K562 (cell line): ENCODE results near the gene RBPJ. TPM values are rescaled to one million over a fixed set of nuclear protein-coding genes. Genes with fewer than 3 reads are reported as not detected.

Source experiments
- ATAC-seq: fragments of 200-7000 bp; cut with Tn5 transposase; 3 replicates; pipeline ENCODE4 v1.9.1; 2020; ENCODE audit warnings: moderate library complexity
- BruUV-seq: library from RNA; stranded (reverse); fragments of 400-500 nt; replicated peaks from 2 replicates; lab custom pipeline; 2021; lab: Mats Ljungman, UMichigan
- CTCF ChIA-PET: fragments of 300-600 bp; formaldehyde crosslinking; extraction: SDS; loops from one replicate; lab custom pipeline; 2021; ENCODE audit warnings: low intra/inter-chr PET ratio; lab: Yijun Ruan, JAX
- POLR2A ChIA-PET: fragments of 300-600, 350-650 bp; sonication (Branson Sonifier 250); formaldehyde crosslinking; extraction: SDS; loops from one replicate; lab custom pipeline; 2021; ENCODE audit warnings: antibody characterized with exemption, inconsistent platforms; lab: Yijun Ruan, JAX
- DNase-seq, 4 experiments: peaks; one replicate each; pipeline versions ENCODE4 v3.0.0 to v3.0.0-alpha.2; 2011 to 2018; ENCODE audit warnings: low spot score in 3 of 4, mixed read lengths in 3 of 4; ENCODE audit errors: extremely low read depth in 1 of 4
- FAIRE-seq: peaks from 2 replicates; lab custom pipeline; 2011; peaks lifted over from hg19 to GRCh38; lab: Jason Lieb, UNC
- H2AFZ ChIP-seq: 2 replicates; pipeline ENCODE4 v1.6.0; 2011; ENCODE audit warnings: low read depth, low read length, control low read depth, inconsistent platforms
- H3K27ac ChIP-seq: fragments of 200-600 bp; 3 replicates; pipeline ENCODE4 v1.8.0; 2011; ENCODE audit warnings: low read depth, mild to moderate bottlenecking, control low read depth, inconsistent platforms, low read length, moderate library complexity, mixed read lengths; ENCODE audit errors: extremely low read depth
- H3K27me3 ChIP-seq, 2 experiments: fragments of 300-600 bp in 1 of 2; 2 replicates in 1 of 2; 3 replicates in 1 of 2; pipeline versions ENCODE4 v1.6.0 to v1.8.0; 2011; ENCODE audit warnings: inconsistent platforms in 2 of 2, low read length in 2 of 2, mild to moderate bottlenecking in 1 of 2, mixed read lengths in 1 of 2, moderate library complexity in 1 of 2; ENCODE audit not compliant: control insufficient read depth in 2 of 2, insufficient read depth in 2 of 2
- H3K36me3 ChIP-seq: fragments of 300-600 bp; 3 replicates; pipeline ENCODE4 v1.8.0; 2011; ENCODE audit warnings: mild to moderate bottlenecking, low read length, inconsistent platforms; ENCODE audit not compliant: control insufficient read depth, insufficient read depth
- H3K4me1 ChIP-seq, 2 experiments: fragments of 200-600 bp in 1 of 2; replicated peaks in 1 of 2; 2 replicates in 1 of 2; 3 replicates in 1 of 2; pipeline versions ENCODE4 v1.5.1 to v1.8.0; 2011; ENCODE audit warnings: inconsistent platforms in 2 of 2, low read length in 2 of 2, mild to moderate bottlenecking in 1 of 2, mixed read lengths in 1 of 2, moderate library complexity in 1 of 2; ENCODE audit not compliant: control insufficient read depth in 2 of 2, insufficient read depth in 2 of 2
- H3K4me2 ChIP-seq: 2 replicates; pipeline ENCODE4 v1.6.1; 2011; ENCODE audit warnings: low read length, control low read depth, inconsistent platforms, mixed read lengths; ENCODE audit not compliant: insufficient read depth
- H3K4me3 ChIP-seq: fragments of 200-600 bp; sonication (generic), shearing (Covaris generic); 2 replicates; pipeline ENCODE4 v1.5.1; 2016; ENCODE audit warnings: control low read depth, inconsistent platforms
- H3K79me2 ChIP-seq: fragments of 200-600 bp; 3 replicates; pipeline ENCODE4 v1.8.0; 2011; ENCODE audit warnings: low read length, inconsistent platforms; ENCODE audit not compliant: control insufficient read depth, insufficient read depth
- H3K9ac ChIP-seq, 2 experiments: 2 replicates each; pipeline versions ENCODE4 v1.6.0 to v1.6.1; 2011; ENCODE audit warnings: low read depth in 2 of 2, low read length in 2 of 2, control low read depth in 1 of 2, inconsistent platforms in 1 of 2, mild to moderate bottlenecking in 1 of 2, mixed read lengths in 1 of 2; ENCODE audit not compliant: insufficient read depth in 1 of 2
- H3K9me1 ChIP-seq: one replicate; pipeline ENCODE4 v1.6.0; 2011; ENCODE audit warnings: inconsistent platforms, mild to moderate bottlenecking, low read length, moderate library complexity; ENCODE audit not compliant: control insufficient read depth, insufficient read depth
- H3K9me3 ChIP-seq: replicated peaks from 2 replicates; pipeline ENCODE4 v1.5.1; 2011; ENCODE audit warnings: low read depth, low read length, inconsistent platforms; ENCODE audit not compliant: control insufficient read depth, insufficient read depth
- H4K20me1 ChIP-seq: replicated peaks from 2 replicates; pipeline ENCODE4 v1.6.1; 2011; ENCODE audit warnings: low read length, inconsistent platforms, mixed read lengths; ENCODE audit not compliant: control insufficient read depth, insufficient read depth
- E2F3 ChIP-seq: fragments of 250-450 bp; sonication (Bioruptor Pico); IDR thresholded peaks from 2 replicates; pipeline ENCODE4 v1.4.0; 2020; ENCODE audit warnings: mild to moderate bottlenecking
- E2F4 ChIP-seq: sonication (generic); formaldehyde crosslinking; IDR thresholded peaks from 2 replicates; pipeline ENCODE4 v1.8.0; 2022; ENCODE audit warnings: mild to moderate bottlenecking, low read depth, missing genetic modification reagents
- FOXA1 ChIP-seq: fragments of 450-650 bp; IDR thresholded peaks from 2 replicates; pipeline ENCODE4 v1.6.1; 2016; ENCODE audit warnings: mild to moderate bottlenecking, borderline replicate concordance
- FOXJ2 ChIP-seq: fragments of 200-800 bp; sonication (Bioruptor generic); IDR thresholded peaks from 2 replicates; pipeline ENCODE4 v1.6.1; 2016; ENCODE audit warnings: missing genetic modification characterization, missing compliant biosample characterization
- FOXP4 ChIP-seq: sonication (generic); formaldehyde crosslinking; IDR thresholded peaks from 2 replicates; pipeline ENCODE4 v1.8.0; 2022; ENCODE audit warnings: mild to moderate bottlenecking, missing genetic modification reagents, borderline replicate concordance
- PCBP2 ChIP-seq: fragments of 200-400 bp; formaldehyde crosslinking; IDR thresholded peaks from 2 replicates; pipeline ENCODE4 v1.6.1; 2018; ENCODE audit warnings: low read length, low read depth, mild to moderate bottlenecking, moderate library complexity; ENCODE audit not compliant: poor library complexity, severe bottlenecking
- PRDM10 ChIP-seq: fragments of 450-650 bp; IDR thresholded peaks from 2 replicates; pipeline ENCODE4 v1.6.1; 2018; ENCODE audit not compliant: partially characterized antibody
- RAD51 ChIP-seq: fragments of 450-650 bp; IDR thresholded peaks from 2 replicates; pipeline ENCODE4 v1.7.1; 2016; ENCODE audit warnings: low read depth, mild to moderate bottlenecking, borderline replicate concordance
- SETDB1 ChIP-seq: IDR thresholded peaks from one replicate; pipeline ENCODE4 v1.6.1; 2012; ENCODE audit warnings: low read length, control low read depth, inconsistent platforms
- TAL1 ChIP-seq: fragments of 450-650 bp; IDR thresholded peaks from 2 replicates; pipeline ENCODE4 v1.6.1; 2016; ENCODE audit warnings: mild to moderate bottlenecking
- TBL1XR1 ChIP-seq, 2 experiments: IDR thresholded peaks; 2 replicates each; pipeline ENCODE4 v1.6.1; 2012; ENCODE audit warnings: improper control_type of control experiment in 2 of 2, low read length in 2 of 2, mild to moderate bottlenecking in 1 of 2
- ZKSCAN3 ChIP-seq: fragments of 250-450 bp; sonication (Bioruptor Pico); IDR thresholded peaks from 2 replicates; pipeline ENCODE4 v1.4.0; 2020
- ZNF143 ChIP-seq: sonication (generic); formaldehyde crosslinking; IDR thresholded peaks from 2 replicates; pipeline ENCODE4 v1.9.0; 2022; ENCODE audit warnings: mild to moderate bottlenecking, missing genetic modification reagents
- ZNF830 ChIP-seq: fragments of 250-450 bp; sonication (Bioruptor Pico); IDR thresholded peaks from 2 replicates; pipeline ENCODE4 v1.5.0; 2021; ENCODE audit warnings: mild to moderate bottlenecking
- WGBS: fragments of 100-300 bp; shearing (Covaris generic); methylation state at CpG from one replicate; pipeline ENCODE4 v1.1.6; 2016; ENCODE audit warnings: low coverage, mixed read lengths; ENCODE audit not compliant: insufficient coverage; ENCODE audit errors: missing lambda C conversion rate; 5-methylcytosine and 5-hydroxymethylcytosine counted together
- in situ Hi-C: fragments of 300-500 bp; cut with MboI; formaldehyde crosslinking; loops from 4 replicates; pipeline ENCODE4 v1.15.0; 2018; ENCODE audit warnings: inconsistent platforms, mixed read lengths
- intact Hi-C: fragments of 100-400 bp; cut with micrococcal nuclease; formaldehyde crosslinking; loops from 2 replicates; pipeline ENCODE4 v1.14.2; 2022
- polyA plus RNA-seq, 8 experiments: library from polyadenylated mRNA; depleted of rRNA in 4 of 8; stranded (reverse) in 5 of 8; unstranded in 3 of 8; fragments of >200 nt; fragmentation: Nextera tagmentation in 2 of 8; fragmentation: Illumina TruSeq in 1 of 8; extraction: Ambion mirVana in 2 of 8; extraction: Trizol in 1 of 8; gene quantifications; 2 replicates each; pipeline versions ENCODE4 v1.2.1 to v1.2.3, GENCODE V29; 2011 to 2014; ENCODE audit warnings: inconsistent platforms in 1 of 8, missing spikeins in 1 of 8
- total RNA-seq, 7 experiments: library from RNA; depleted of rRNA in 6 of 7; stranded (reverse); fragments of >200 nt in 6 of 7; fragmentation: Illumina TruSeq in 2 of 7; extraction: Trizol in 2 of 7; gene quantifications; 2 replicates each; pipeline versions ENCODE4 v1.2.1 to v1.2.3, GENCODE V29; 2011 to 2021; ENCODE audit warnings: low replicate concordance in 1 of 7

The RBPJ gene
- total and polyA plus RNA-seq, 9 of the 15 experiments (the other 6 are each of a cell fraction or from before 2014, with no cell fraction given): 17.2 to 49.4 (median 33.8) TPM

- H2AFZ ChIP-seq: no peak overlapping the region
- in situ Hi-C loops: loop anchor here (25.0 kb wide), 1 partner anchor 350 kb away; no protein-coding TSS in a partner anchor
- intact Hi-C loops: loop anchor here (5.0 to 10.0 kb wide), 2 partner anchors 258 to 330 kb away; no protein-coding TSS in a partner anchor
- TF ChIP-seq PRDM10 (no peak), FOXP4 (CRISPR knock-in tag) (no peak), SETDB1 (no peak), PCBP2 (no peak), TAL1 (no peak), ZKSCAN3 (CRISPR knock-in tag) (no peak), E2F3 (CRISPR knock-in tag) (no peak), TBL1XR1 (IDR thresholded peaks at IDR 0.05; ENCODE audit: low read length in 2 of 2) (no peak), FOXA1 (no peak), RAD51 (no peak), FOXJ2 (tag) (no peak), E2F4 (CRISPR knock-in tag) (no peak), ZNF143 (CRISPR knock-in tag) (no peak), ZNF830 (CRISPR knock-in tag) (no peak)
- no peaks in the 10 kb centered on the region for H4K20me1 ChIP-seq
- no peaks in the 10 kb centered on the region for H3K79me2 ChIP-seq
- ChIA-PET CTCF (interaction anchor here (2.5 kb wide), 1 partner anchor 83 kb away, joined by 14 read pairs; no protein-coding TSS in a partner anchor), POLR2A (interaction anchor here (0.5 kb wide), 1 partner anchor 1884 kb away, joined by 3 read pairs; no protein-coding TSS in a partner anchor)
- FAIRE-seq (no peak), ATAC-seq (no peak), DNase-seq (no peak)
- H3K36me3 ChIP-seq: peaks cover 10% of the 10 kb centered on the region; the same call in 1 of the 3 replicates
- H3K9me3 ChIP-seq: no peaks in the 10 kb centered on the region
- H3K9me1 ChIP-seq: no peaks in the 10 kb centered on the region
- WGBS: 87% methylated on average over 6 of the region's 7 CpGs
- H3K9ac ChIP-seq: no peak overlapping the region
- H3K4me1 ChIP-seq: no peaks in the 10 kb centered on the region
- no peak overlapping the region for H3K4me2 ChIP-seq
- H3K4me3 ChIP-seq: no peak overlapping the region
- H3K27ac ChIP-seq: no peak overlapping the region
- no peaks in the 10 kb centered on the region for H3K27me3 ChIP-seq
- BruUV-seq: no TSS peak
These were observed 91.9 kb downstream of the RBPJ start for GRCh38 chr4:26412381-26413372.
